Measurements from ENCODE around the gene STK10.
"Not testable (repeated sequence)": the region's sequence is repeated elsewhere in the genome, so short reads cannot be mapped to it uniquely, and the experiment has no call there.

The STK10 gene

GRCh38 chr5:172150514-172151425, 37.3 kb downstream of the STK10 start (continued):
- TF ChIP-seq TSHZ2 (CRISPR knock-in tag; IDR thresholded peaks at IDR 0.05) (no peak), TOX (CRISPR knock-in tag; IDR thresholded peaks at IDR 0.05; ENCODE audit: borderline replicate concordance) (no peak), PPARA (CRISPR knock-in tag; IDR thresholded peaks at IDR 0.05; ENCODE audit: borderline replicate concordance) (no peak), GLIS3 (CRISPR knock-in tag; IDR thresholded peaks at IDR 0.05) (no peak), CSDC2 (CRISPR knock-in tag; IDR thresholded peaks at IDR 0.05) (no peak), POU6F1 (CRISPR knock-in tag; IDR thresholded peaks at IDR 0.05; ENCODE audit: borderline replicate concordance, low read depth) (no peak), ZNF565 (CRISPR knock-in tag; conservative IDR thresholded peaks at IDR 0.05; ENCODE audit: low read depth) (no peak)
- TF ChIP-seq, protein P1, sequence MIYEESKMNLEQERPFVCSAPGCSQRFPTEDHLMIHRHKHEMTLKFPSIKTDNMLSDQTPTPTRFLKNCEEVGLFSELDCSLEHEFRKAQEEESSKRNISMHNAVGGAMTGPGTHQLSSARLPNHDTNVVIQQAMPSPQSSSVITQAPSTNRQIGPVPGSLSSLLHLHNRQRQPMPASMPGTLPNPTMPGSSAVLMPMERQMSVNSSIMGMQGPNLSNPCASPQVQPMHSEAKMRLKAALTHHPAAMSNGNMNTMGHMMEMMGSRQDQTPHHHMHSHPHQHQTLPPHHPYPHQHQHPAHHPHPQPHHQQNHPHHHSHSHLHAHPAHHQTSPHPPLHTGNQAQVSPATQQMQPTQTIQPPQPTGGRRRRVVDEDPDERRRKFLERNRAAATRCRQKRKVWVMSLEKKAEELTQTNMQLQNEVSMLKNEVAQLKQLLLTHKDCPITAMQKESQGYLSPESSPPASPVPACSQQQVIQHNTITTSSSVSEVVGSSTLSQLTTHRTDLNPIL (CRISPR knock-in tag; IDR thresholded peaks at IDR 0.05; ENCODE audit: low read depth), result no peak

DNA sequence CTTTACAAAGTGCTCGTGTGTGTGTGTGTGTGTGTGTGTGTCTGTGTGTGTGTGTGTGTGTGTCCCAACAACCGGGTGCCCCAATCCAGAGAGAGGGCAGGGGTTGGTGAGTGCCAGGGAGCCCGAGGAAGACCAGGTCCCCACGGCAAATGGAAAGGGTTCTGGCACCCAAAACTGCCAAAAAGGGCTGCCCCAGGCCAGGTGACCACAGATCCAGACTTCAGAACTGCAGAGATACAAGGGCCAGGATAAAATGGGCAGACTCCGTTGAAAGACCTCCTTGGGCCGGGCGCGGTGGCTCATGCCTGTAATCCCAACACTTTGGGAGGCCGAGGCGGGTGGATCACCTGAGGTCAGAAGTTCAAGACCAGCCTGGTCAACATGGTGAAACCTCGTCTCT, 38.5 kb downstream of the STK10 start:
- not testable (repeated sequence) for ATAC-seq

DNA sequence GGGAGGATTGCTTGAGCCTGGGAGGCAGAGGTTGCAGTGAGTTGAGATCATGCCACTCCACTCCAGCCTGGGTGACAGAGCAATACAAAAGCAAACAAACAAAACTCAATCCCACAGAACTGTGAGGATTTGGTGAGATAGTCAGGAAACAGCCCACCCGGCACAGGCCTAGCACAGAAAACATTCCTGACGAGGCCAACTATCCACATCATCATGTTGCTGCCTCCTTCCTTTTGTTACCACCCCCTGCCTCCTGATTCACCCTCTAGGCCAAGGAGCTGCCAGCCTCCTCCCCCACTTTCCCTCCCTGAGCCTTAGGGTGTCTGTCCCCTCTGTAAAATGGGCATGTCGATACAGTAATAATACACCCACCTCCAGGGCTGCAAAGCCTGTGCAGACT, 39.0 kb downstream of the STK10 start:
- no peak for ATAC-seq
- TF ChIP-seq, protein P2, sequence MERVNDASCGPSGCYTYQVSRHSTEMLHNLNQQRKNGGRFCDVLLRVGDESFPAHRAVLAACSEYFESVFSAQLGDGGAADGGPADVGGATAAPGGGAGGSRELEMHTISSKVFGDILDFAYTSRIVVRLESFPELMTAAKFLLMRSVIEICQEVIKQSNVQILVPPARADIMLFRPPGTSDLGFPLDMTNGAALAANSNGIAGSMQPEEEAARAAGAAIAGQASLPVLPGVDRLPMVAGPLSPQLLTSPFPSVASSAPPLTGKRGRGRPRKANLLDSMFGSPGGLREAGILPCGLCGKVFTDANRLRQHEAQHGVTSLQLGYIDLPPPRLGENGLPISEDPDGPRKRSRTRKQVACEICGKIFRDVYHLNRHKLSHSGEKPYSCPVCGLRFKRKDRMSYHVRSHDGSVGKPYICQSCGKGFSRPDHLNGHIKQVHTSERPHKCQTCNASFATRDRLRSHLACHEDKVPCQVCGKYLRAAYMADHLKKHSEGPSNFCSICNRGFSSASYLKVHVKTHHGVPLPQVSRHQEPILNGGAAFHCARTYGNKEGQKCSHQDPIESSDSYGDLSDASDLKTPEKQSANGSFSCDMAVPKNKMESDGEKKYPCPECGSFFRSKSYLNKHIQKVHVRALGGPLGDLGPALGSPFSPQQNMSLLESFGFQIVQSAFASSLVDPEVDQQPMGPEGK (CRISPR knock-in tag; IDR thresholded peaks at IDR 0.05; ENCODE audit: borderline replicate concordance), result no peak
- TF ChIP-seq TOX (CRISPR knock-in tag; IDR thresholded peaks at IDR 0.05; ENCODE audit: borderline replicate concordance) (no peak), ZC3H10 (CRISPR knock-in tag; IDR thresholded peaks at IDR 0.05) (no peak), ZFP3 (CRISPR knock-in tag; IDR thresholded peaks at IDR 0.05) (no peak), ISL1 (CRISPR knock-in tag; IDR thresholded peaks at IDR 0.05) (no peak), ESRRG (CRISPR knock-in tag; IDR thresholded peaks at IDR 0.05) (no peak), OSR1 (CRISPR knock-in tag; IDR thresholded peaks at IDR 0.05) (no peak), SNAI2 (CRISPR knock-in tag; IDR thresholded peaks at IDR 0.05) (no peak), BACH2 (CRISPR knock-in tag; IDR thresholded peaks at IDR 0.05; ENCODE audit: borderline replicate concordance) (no peak), ZNF8 (CRISPR knock-in tag; IDR thresholded peaks at IDR 0.05) (no peak), TCF4 (CRISPR knock-in tag; IDR thresholded peaks at IDR 0.05; ENCODE audit: borderline replicate concordance) (no peak), TSHZ2 (CRISPR knock-in tag; IDR thresholded peaks at IDR 0.05) (no peak), ZNF565 (CRISPR knock-in tag; conservative IDR thresholded peaks at IDR 0.05; ENCODE audit: low read depth) (no peak)
